NCI-H2107 (cell line): ENCODE data around the gene CD274.
"Not testable (repeated sequence)": the region's sequence is repeated elsewhere in the genome, so short reads cannot be mapped to it uniquely, and the experiment has no call there.

Experiments used
- DNase-seq: peaks from one replicate; lab custom pipeline; 2025; lab: John Stamatoyannopoulos, UW

CD274 gene

GRCh38 chr9:5450359-5451091 lies at the start of gene CD274:
Gene CD274 (plus strand): TSS chr9:5450542. CDS start chr9:5456114, 5,572 bp downstream.
- DNase-seq = peak; percentile 20

- no peak for DNase-seq
These were observed 48.1 kb upstream of the CD274 start for GRCh38 chr9:5402217-5402616.

- DNase-seq = no peak
These were observed 41.7 kb upstream of the CD274 start for GRCh38 chr9:5408596-5408995.

GRCh38 chr9:5416953-5417352 lies 33.4 kb upstream of the CD274 start:
- no peak for DNase-seq

GRCh38 chr9:5418481-5418880 lies 31.9 kb upstream of the CD274 start:
- DNase-seq = no peak

GRCh38 chr9:5419987-5420386 lies 30.4 kb upstream of the CD274 start:
- no peak for DNase-seq

GRCh38 chr9:5421163-5421562 lies 29.2 kb upstream of the CD274 start:
- DNase-seq = no peak

- no peak for DNase-seq
These were observed 28.1 kb upstream of the CD274 start for GRCh38 chr9:5422276-5422675.

- DNase-seq = no peak
These were observed 25.2 kb upstream of the CD274 start for GRCh38 chr9:5425006-5425628.

- DNase-seq = no peak
These were observed 23.3 kb upstream of the CD274 start for GRCh38 chr9:5427005-5427404.

- DNase-seq = no peak
These were observed 22.2 kb upstream of the CD274 start for GRCh38 chr9:5428172-5428571.

GRCh38 chr9:5428794-5429528 lies 21.4 kb upstream of the CD274 start:
- DNase-seq = no peak

- no peak for DNase-seq
These were observed 20.3 kb upstream of the CD274 start for GRCh38 chr9:5429873-5430564.

GRCh38 chr9:5430912-5431311 lies 19.4 kb upstream of the CD274 start:
- no peak for DNase-seq

GRCh38 chr9:5432890-5433289 lies 17.5 kb upstream of the CD274 start:
- not testable (repeated sequence) for DNase-seq

- DNase-seq = not testable (repeated sequence)
These were observed 17.0 kb upstream of the CD274 start for GRCh38 chr9:5433328-5433727.

GRCh38 chr9:5433841-5434810 lies 16.2 kb upstream of the CD274 start:
- DNase-seq = not testable (repeated sequence)

GRCh38 chr9:5435912-5436311 lies 14.4 kb upstream of the CD274 start:
- DNase-seq = no peak

- no peak for DNase-seq
These were observed 13.9 kb upstream of the CD274 start for GRCh38 chr9:5436441-5436840.

- peak; percentile 74 for DNase-seq
These were observed 12.8 kb upstream of the CD274 start, which contains the start of gene PLGRKT for GRCh38 chr9:5437254-5438216. Gene PLGRKT (minus strand): TSS chr9:5437925. CDS start chr9:5431977, 5,948 bp downstream.
